ENCODE results near the gene PDXK. TPM values are rescaled to one million over a fixed set of nuclear protein-coding genes. Genes with fewer than 3 reads are reported as not detected.

PDXK gene
- total and polyA plus RNA-seq, 9 of the 15 experiments (the other 6 are each of a cell fraction or from before 2014, with no cell fraction given) = 5.6 to 162 (median 76.5) TPM

DNA sequence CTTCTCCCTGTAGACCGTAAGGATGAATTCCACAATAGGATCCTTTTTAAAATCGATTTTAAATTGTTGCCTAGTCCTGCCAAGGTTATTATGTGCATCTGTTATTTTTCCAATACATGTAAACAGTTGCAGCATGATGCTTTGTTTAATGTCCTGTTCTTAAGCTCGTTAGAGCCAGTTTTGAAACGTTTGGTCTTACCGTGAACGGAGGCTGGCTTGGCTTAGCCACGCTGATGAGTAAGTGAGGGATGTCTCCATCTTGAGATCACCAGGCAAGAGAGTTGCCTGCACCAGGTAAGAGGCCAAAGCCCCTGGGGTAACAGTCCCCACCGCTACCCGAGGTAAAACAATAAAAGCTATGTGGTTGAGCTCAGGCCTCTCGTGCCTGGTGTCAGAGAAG, 39.9 kb downstream of the PDXK start:
- POLR2A ChIA-PET = interaction anchor here (1.2 to 1.7 kb wide), 4 partner anchors 10 to 14 kb away, joined by 3 to 11 read pairs (median 9); no protein-coding TSS in a partner anchor
- Histone ChIP-seq H2AFZ (ENCODE audit: low read depth, low read length) (no peak overlapping the region), H3K9me3 (replicated peaks; ENCODE audit: control insufficient read depth, insufficient read depth, low read depth, low read length) (no peaks in the 10 kb centered on the region), H3K4me1 (replicated peaks in 1 of 2; ENCODE audit: control insufficient read depth in 2 of 2, insufficient read depth in 2 of 2, low read length in 2 of 2) (peaks cover 0 to 28% of the 10 kb centered on the region in 2 experiments; a peak in 1 of 5 replicates), H3K9me1 (ENCODE audit: control insufficient read depth, insufficient read depth, low read length) (no peaks in the 10 kb centered on the region), H3K9ac (ENCODE audit: insufficient read depth in 1 of 2, low read depth in 2 of 2, low read length in 2 of 2) (no peak overlapping the region), H3K27ac (ENCODE audit: extremely low read depth, low read depth, low read length) (no peak overlapping the region), H3K79me2 (ENCODE audit: control insufficient read depth, insufficient read depth, low read length) (no peaks in the 10 kb centered on the region), H3K36me3 (ENCODE audit: control insufficient read depth, insufficient read depth, low read length) (peaks cover 88% of the 10 kb centered on the region), H3K27me3 (ENCODE audit: control insufficient read depth in 2 of 2, insufficient read depth in 2 of 2, low read length in 2 of 2) (no peaks in the 10 kb centered on the region), H3K4me3 (no peak overlapping the region), H4K20me1 (replicated peaks; ENCODE audit: control insufficient read depth, insufficient read depth, low read length) (no peaks in the 10 kb centered on the region; the same call in 1 of the 2 replicates), H3K4me2 (ENCODE audit: insufficient read depth, low read length) (no peak overlapping the region)
- WGBS (ENCODE audit: insufficient coverage, low coverage, missing lambda C conversion rate) = 78% methylated on average over 10 of the region's 10 CpGs
- TSS peak; percentile 10 for BruUV-seq (replicated peaks)
- in situ Hi-C loops (cut with MboI) = no loop called here
- intact Hi-C loops (cut with micrococcal nuclease) = no loop called here
- ATAC-seq (no peak), DNase-seq (ENCODE audit: extremely low read depth in 1 of 4, low spot score in 3 of 4) (no peak), FAIRE-seq (no peak)
- CTCF ChIA-PET (ENCODE audit: low intra/inter-chr PET ratio) = no interaction called here
- no peak for TF ChIP-seq SIN3B (IDR thresholded peaks at IDR 0.05; ENCODE audit: low read depth)
- TF ChIP-seq ZNF655 (CRISPR knock-in tag; IDR thresholded peaks at IDR 0.05) = no peak
- TF ChIP-seq CBX2 (IDR thresholded peaks at IDR 0.05; ENCODE audit: insufficient read depth, low read length, poor library complexity, severe bottlenecking) = no peak
- TF ChIP-seq BRD9 (IDR thresholded peaks at IDR 0.05; ENCODE audit: low read depth, partially characterized antibody) = no peak
- TF ChIP-seq PTTG1 (tag; IDR thresholded peaks at IDR 0.05; ENCODE audit: low read depth) = no peak
- TF ChIP-seq, protein P1, sequence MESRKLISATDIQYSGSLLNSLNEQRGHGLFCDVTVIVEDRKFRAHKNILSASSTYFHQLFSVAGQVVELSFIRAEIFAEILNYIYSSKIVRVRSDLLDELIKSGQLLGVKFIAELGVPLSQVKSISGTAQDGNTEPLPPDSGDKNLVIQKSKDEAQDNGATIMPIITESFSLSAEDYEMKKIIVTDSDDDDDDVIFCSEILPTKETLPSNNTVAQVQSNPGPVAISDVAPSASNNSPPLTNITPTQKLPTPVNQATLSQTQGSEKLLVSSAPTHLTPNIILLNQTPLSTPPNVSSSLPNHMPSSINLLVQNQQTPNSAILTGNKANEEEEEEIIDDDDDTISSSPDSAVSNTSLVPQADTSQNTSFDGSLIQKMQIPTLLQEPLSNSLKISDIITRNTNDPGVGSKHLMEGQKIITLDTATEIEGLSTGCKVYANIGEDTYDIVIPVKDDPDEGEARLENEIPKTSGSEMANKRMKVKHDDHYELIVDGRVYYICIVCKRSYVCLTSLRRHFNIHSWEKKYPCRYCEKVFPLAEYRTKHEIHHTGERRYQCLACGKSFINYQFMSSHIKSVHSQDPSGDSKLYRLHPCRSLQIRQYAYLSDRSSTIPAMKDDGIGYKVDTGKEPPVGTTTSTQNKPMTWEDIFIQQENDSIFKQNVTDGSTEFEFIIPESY (CRISPR knock-in tag; IDR thresholded peaks at IDR 0.05) = no peak
- no peak for TF ChIP-seq ZNF217 (CRISPR knock-in tag; IDR thresholded peaks at IDR 0.05)
- TF ChIP-seq ATF4 (CRISPR knock-in tag; IDR thresholded peaks at IDR 0.05) = no peak
- no peak for TF ChIP-seq GABPB1 (CRISPR knock-in tag; IDR thresholded peaks at IDR 0.05)
- no peak for TF ChIP-seq ZNF507 (tag; conservative IDR thresholded peaks at IDR 0.05)
- no peak for TF ChIP-seq ZNF583 (CRISPR knock-in tag; IDR thresholded peaks at IDR 0.05)
- no peak for TF ChIP-seq HEY1 (CRISPR knock-in tag; IDR thresholded peaks at IDR 0.05; ENCODE audit: borderline replicate concordance)
- TF ChIP-seq CUX1 (CRISPR knock-in tag; IDR thresholded peaks at IDR 0.05) = no peak
- TF ChIP-seq HNRNPLL (IDR thresholded peaks at IDR 0.05; ENCODE audit: low read depth, low read length, poor library complexity, severe bottlenecking) = no peak

All from K562 (cell line).